GM04503 (cell line): ENCODE measurements around the gene NAV2.

Experiments
- DNase-seq: peaks from one replicate; pipeline ENCODE4 v3.0.0-alpha.2; 2012; ENCODE audit warnings: low read depth

Gene NAV2

GRCh38 chr11:19740586-19740985 is 27.9 kb downstream of the NAV2 start:
- no peak for DNase-seq

- DNase-seq: peak; percentile 25
Observed at GRCh38 chr11:19742588-19743292, 30.1 kb downstream of the NAV2 start.

- no peak for DNase-seq
Observed at GRCh38 chr11:19743622-19744021, 31.0 kb downstream of the NAV2 start.

- DNase-seq: no peak
Observed at GRCh38 chr11:19744130-19744529, 31.5 kb downstream of the NAV2 start.

- no peak for DNase-seq
Observed at GRCh38 chr11:19746086-19746485, 33.4 kb downstream of the NAV2 start.

GRCh38 chr11:19747634-19748033 is 35.0 kb downstream of the NAV2 start:
- no peak for DNase-seq

- DNase-seq: no peak
Observed at GRCh38 chr11:19751055-19751454, 38.4 kb downstream of the NAV2 start.

- no peak for DNase-seq
Observed at GRCh38 chr11:19753451-19754106, 40.9 kb downstream of the NAV2 start.

- DNase-seq: peak; percentile 37
Observed at GRCh38 chr11:19756675-19757475, 44.2 kb downstream of the NAV2 start.

- DNase-seq: no peak
Observed at GRCh38 chr11:19759389-19759788, 46.8 kb downstream of the NAV2 start.

- DNase-seq: no peak
Observed at GRCh38 chr11:19762266-19762665, 49.6 kb downstream of the NAV2 start.

- DNase-seq: no peak
Observed at GRCh38 chr11:19763330-19763729, 50.7 kb downstream of the NAV2 start.

- DNase-seq: no peak
Observed at GRCh38 chr11:19766206-19766605, 53.6 kb downstream of the NAV2 start.

- DNase-seq: no peak
Observed at GRCh38 chr11:19766810-19767209, 54.2 kb downstream of the NAV2 start.

- no peak for DNase-seq
Observed at GRCh38 chr11:19767627-19768151, 55.1 kb downstream of the NAV2 start.

- DNase-seq: no peak
Observed at GRCh38 chr11:19768197-19768596, 55.6 kb downstream of the NAV2 start.

- no peak for DNase-seq
Observed at GRCh38 chr11:19768815-19769214, 56.2 kb downstream of the NAV2 start.

GRCh38 chr11:19769820-19770219 is 57.2 kb downstream of the NAV2 start:
- DNase-seq: peak; percentile 75

- DNase-seq: no peak
Observed at GRCh38 chr11:19770277-19770676, 57.6 kb downstream of the NAV2 start.

GRCh38 chr11:19771463-19771862 is 58.8 kb downstream of the NAV2 start:
- DNase-seq: no peak

GRCh38 chr11:19772480-19772879 is 59.8 kb downstream of the NAV2 start:
- no peak for DNase-seq

- DNase-seq: no peak
Observed at GRCh38 chr11:19774329-19774728, 61.7 kb downstream of the NAV2 start.
